Heart left ventricle (tissue), 13 donors: ENCODE data around the gene A2M.

Experiments used
- CTCF ChIP-seq, 12 donors: fragments of 200-600 bp; sonication (generic) in 4 of 12; IDR thresholded peaks; one replicate each; pipeline versions ENCODE4 v1.5.0 to v1.8.0; 2018 to 2022; ENCODE audit warnings: antibody characterized with exemption in 12 of 12, mild to moderate bottlenecking in 5 of 12
- POLR2A ChIP-seq, 2 donors: fragments of 450-650 bp; IDR thresholded peaks; one replicate each; pipeline ENCODE4 v1.6.1; 2017; ENCODE audit warnings: antibody characterized with exemption in 2 of 2, mild to moderate bottlenecking in 2 of 2, moderate library complexity in 2 of 2
- donor health status: ischemic (EF 13 %, LVEDD 7.1; RV severe dilation, severe dysfunction).
- donor health status: DM: no; HTN: yes; CAD: no.
- donor health status: DM: no; HTN: no; CAD: no.
- donor health status: ischemic (EF 25% LVEDD 6.9; RV normal size, moderate dysfunction).
- donor health status: ischemic (EF 25% LVEDD 5.7; RV mildly dilated, moderate dysfunction).
- donor health status: ischemic (EF 35%, LVEDD 5.7; RV mildly dilated, moderate dysfunction).
- donor health status: nonischemic (EF 11% LVEDD 7.7; RV severe dilation, severe dysfunction).
- donor health status: DM: yes; HTN: yes; CAD: no.
- donor health status: PGD.
- donor health status: ischemic (EF 29% LVEDD 5.4; RV normal size, mild dysfunction).
- donor health status: nonischemic (EF 23%, LVEDD 6.1; RV moderate dilation, normal function).

- TF ChIP-seq CTCF (IDR thresholded peaks at IDR 0.05) (no peak), POLR2A (IDR thresholded peaks at IDR 0.05) (no peak)
Observed at GRCh38 chr12:9065607-9065856, 50.2 kb downstream of the A2M start.
